Lung (tissue), 12 donors: Measurements from ENCODE around the gene FUT7. TPM values are rescaled to one million over a fixed set of nuclear protein-coding genes. Genes with fewer than 3 reads are reported as not detected.

Experiments
- ATAC-seq: fragments of 200-7000 bp; cut with Tn5 transposase; one replicate; pipeline ENCODE4 v1.9.1; 2020; ENCODE audit warnings: moderate number of reproducible peaks; ENCODE audit not compliant: insufficient read depth, low FRiP score
- DNase-seq, 3 donors: peaks; one replicate each; pipeline ENCODE4 v3.0.0-alpha.2; 2013 to 2017
- H3K27ac ChIP-seq, 2 donors: one replicate each; pipeline ENCODE4 v1.5.1; 2013; ENCODE audit warnings: mild to moderate bottlenecking in 2 of 2, moderate library complexity in 2 of 2, control low read depth in 1 of 2, inconsistent platforms in 1 of 2, low read depth in 1 of 2, low read length in 1 of 2
- H3K27me3 ChIP-seq, 3 donors: one replicate each; pipeline ENCODE4 v1.5.1; 2013; ENCODE audit warnings: low read length in 2 of 3; ENCODE audit not compliant: control insufficient read depth in 3 of 3, insufficient read depth in 3 of 3
- H3K36me3 ChIP-seq, 4 donors: one replicate each; pipeline ENCODE4 v1.5.1; 2013; ENCODE audit warnings: low read length in 4 of 4, mild to moderate bottlenecking in 1 of 4, moderate library complexity in 1 of 4; ENCODE audit not compliant: control insufficient read depth in 4 of 4, insufficient read depth in 4 of 4
- H3K4me1 ChIP-seq, 5 donors: one replicate each; pipeline ENCODE4 v1.5.1; 2013; ENCODE audit warnings: low read length in 5 of 5, mild to moderate bottlenecking in 2 of 5, moderate library complexity in 1 of 5; ENCODE audit not compliant: control insufficient read depth in 5 of 5, insufficient read depth in 5 of 5
- H3K4me3 ChIP-seq: one replicate; pipeline ENCODE4 v1.5.1; 2013; ENCODE audit warnings: mild to moderate bottlenecking, control low read depth, moderate library complexity
- H3K9ac ChIP-seq, 2 donors: one replicate each; pipeline ENCODE4 v1.5.1; 2013; ENCODE audit warnings: low read length in 2 of 2, control low read depth in 1 of 2; ENCODE audit not compliant: insufficient read depth in 1 of 2
- H3K9me3 ChIP-seq, 4 donors: one replicate each; pipeline ENCODE4 v1.5.1; 2013; ENCODE audit warnings: low read length in 3 of 4, mild to moderate bottlenecking in 1 of 4, moderate library complexity in 1 of 4; ENCODE audit not compliant: control insufficient read depth in 4 of 4, insufficient read depth in 3 of 4
- WGBS, 2 donors: extraction: QIAGEN DNeasy Blood & Tissue Kit; methylation state at CpG; one replicate each; pipeline ENCODE4 v1.1.7; 2013; 5-methylcytosine and 5-hydroxymethylcytosine counted together
- polyA plus RNA-seq, 2 donors: library from polyadenylated mRNA; stranded (reverse); fragments of 200-250 nt; gene quantifications; one replicate each; pipeline ENCODE4 v1.2.1, GENCODE V29; 2013
- total RNA-seq, 2 donors: library from RNA; depleted of rRNA in 1 of 2; stranded (reverse); fragments of >200 nt in 1 of 2; gene quantifications; one replicate each; pipeline ENCODE4 v1.2.1, GENCODE V29; 2014 to 2021
- TF ChIP-seq, protein P1 (sequence below): IDR thresholded peaks from 2 replicates; pipeline ENCODE4 v1.5.1; 2012; ENCODE audit warnings: mild to moderate bottlenecking; ENCODE audit errors: control extremely low read depth, extremely low read depth
- donor health status: control.
- donor health status: control.
- donor health status: Bipolar disorder and iron deficiency.
- donor health status: healthy.
- donor health status: DM: yes; HTN: yes; CAD: no.

FUT7 gene
- total and polyA plus RNA-seq, 4 donors, result 0.37 to 5.5 (median 0.73) TPM

DNA sequence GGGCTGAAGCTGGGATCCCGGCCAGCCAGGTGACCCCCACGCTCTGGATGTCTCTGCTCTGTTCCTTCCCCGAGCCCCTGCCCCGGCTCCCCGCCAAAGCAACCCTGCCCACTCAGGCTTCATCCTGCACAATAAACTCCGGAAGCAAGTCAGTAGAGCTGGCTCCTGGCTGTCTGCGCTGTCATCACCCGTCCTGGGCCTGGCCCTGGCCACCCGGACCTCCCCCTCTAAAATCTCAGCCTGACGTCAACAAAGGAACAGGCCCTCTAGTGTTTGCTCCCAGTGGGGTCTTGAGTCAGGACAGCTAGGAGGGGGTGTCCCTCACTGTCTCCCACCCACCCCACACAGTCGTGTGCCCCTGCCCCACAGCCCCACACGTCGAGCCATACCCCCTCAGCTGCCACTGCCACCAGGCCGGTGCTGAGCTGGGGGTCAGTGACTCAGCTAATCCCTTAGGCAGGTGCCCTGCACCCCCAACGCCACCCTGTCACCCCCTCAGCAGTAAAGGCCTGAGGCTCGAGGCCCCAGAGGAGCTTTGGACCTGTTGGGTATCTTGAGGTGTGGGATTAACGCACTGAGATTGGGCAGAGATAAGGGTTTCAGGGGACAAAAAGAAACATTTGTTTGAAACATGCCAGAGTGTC lies 50.2 kb downstream of the FUT7 start:
- H3K27ac ChIP-seq, result peak overlapping the region; percentile 49 to 83
- ATAC-seq (no peak), DNase-seq (peak; percentile 34 to 59 (median 49))
- peaks cover 0 to 5% (median 0%) of the 10 kb centered on the region in 4 donors for H3K9me3 ChIP-seq
- no peak overlapping the region for H3K9ac ChIP-seq
- H3K4me3 ChIP-seq, result no peak overlapping the region
- no peaks in the 10 kb centered on the region for H3K36me3 ChIP-seq
- TF ChIP-seq, protein P1, sequence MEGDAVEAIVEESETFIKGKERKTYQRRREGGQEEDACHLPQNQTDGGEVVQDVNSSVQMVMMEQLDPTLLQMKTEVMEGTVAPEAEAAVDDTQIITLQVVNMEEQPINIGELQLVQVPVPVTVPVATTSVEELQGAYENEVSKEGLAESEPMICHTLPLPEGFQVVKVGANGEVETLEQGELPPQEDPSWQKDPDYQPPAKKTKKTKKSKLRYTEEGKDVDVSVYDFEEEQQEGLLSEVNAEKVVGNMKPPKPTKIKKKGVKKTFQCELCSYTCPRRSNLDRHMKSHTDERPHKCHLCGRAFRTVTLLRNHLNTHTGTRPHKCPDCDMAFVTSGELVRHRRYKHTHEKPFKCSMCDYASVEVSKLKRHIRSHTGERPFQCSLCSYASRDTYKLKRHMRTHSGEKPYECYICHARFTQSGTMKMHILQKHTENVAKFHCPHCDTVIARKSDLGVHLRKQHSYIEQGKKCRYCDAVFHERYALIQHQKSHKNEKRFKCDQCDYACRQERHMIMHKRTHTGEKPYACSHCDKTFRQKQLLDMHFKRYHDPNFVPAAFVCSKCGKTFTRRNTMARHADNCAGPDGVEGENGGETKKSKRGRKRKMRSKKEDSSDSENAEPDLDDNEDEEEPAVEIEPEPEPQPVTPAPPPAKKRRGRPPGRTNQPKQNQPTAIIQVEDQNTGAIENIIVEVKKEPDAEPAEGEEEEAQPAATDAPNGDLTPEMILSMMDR, result no peak
- peaks cover 0 to 21% (median 11%) of the 10 kb centered on the region in 5 donors for H3K4me1 ChIP-seq
- H3K27me3 ChIP-seq, result peaks cover 5 to 27% (median 11%) of the 10 kb centered on the region in 3 donors
- 57 to 62% methylated on average over 17 of the region's 17 CpGs for WGBS, 2 donors

DNA sequence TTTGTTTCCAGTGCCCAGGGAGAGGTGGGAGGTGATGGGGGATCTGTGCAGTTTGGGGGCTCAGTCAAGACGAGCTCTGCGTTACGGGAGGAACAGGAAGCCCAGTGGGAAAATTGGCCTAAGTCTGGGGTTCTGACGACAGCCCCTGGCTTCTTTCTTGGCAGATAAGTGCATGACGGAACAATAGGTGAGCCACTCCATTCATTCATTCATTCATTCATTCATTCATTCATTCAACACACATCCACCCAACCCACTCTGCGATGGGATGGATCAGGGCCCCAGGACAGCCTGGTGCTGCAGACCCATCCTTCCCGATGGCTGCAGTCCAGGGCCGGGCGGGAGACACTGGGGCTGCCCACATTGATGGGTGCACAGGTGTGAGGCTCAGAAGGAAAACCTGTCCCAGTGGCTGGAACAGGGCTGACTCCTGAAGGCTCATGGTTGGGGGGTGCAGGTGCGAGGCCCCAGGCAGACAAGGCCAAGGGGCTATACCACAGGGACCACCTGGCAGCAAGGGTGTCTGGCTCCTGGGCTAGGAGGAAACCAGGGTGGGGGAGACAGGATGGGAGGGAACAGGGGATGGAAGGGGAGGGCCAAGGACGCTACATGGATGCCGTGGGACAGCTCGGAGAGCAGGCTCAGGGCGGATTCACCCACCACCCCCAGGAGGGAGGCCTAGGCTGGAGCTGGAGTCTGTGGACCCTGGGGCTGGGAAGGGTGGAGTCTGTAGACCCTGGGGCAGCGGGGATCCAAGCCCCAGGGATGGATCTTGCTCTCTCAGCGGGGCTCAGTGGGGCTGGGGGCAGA lies 51.0 kb downstream of the FUT7 start:
- H3K36me3 ChIP-seq, result no peaks in the 10 kb centered on the region
- 83 to 89% methylated on average over 16 of the region's 16 CpGs for WGBS, 2 donors
- H3K4me3 ChIP-seq, result no peak overlapping the region
- H3K9ac ChIP-seq, result no peak overlapping the region
- peak overlapping the region; percentile 49 to 83 for H3K27ac ChIP-seq
- peaks cover 0 to 5% (median 0%) of the 10 kb centered on the region in 4 donors for H3K9me3 ChIP-seq
- TF ChIP-seq, protein P1, result no peak
- H3K4me1 ChIP-seq, result peaks cover 0 to 24% (median 11%) of the 10 kb centered on the region in 5 donors
- ATAC-seq (no peak), DNase-seq (no peak)
- peaks cover 5 to 22% (median 9%) of the 10 kb centered on the region in 3 donors for H3K27me3 ChIP-seq

Other genes starting within 250 kb of the FUT7 start
Only the 30 nearest of the 38 such genes appear.
- gene AJM1, start 189.6 kb downstream of the FUT7 start, total RNA-seq, result 1 to 10 TPM; 1.6 to 4.3 TPM
- gene AJM1, start 189.6 kb downstream of the FUT7 start, polyA plus RNA-seq, result 1 to 10 TPM; 1.1 to 1.3 TPM
- gene PHPT1, start 182.7 kb downstream of the FUT7 start, total RNA-seq, result 100 to 1,000 TPM in 1 of 2 donors, 10 to 100 TPM in 1; 75.0 to 124 TPM
- 100 to 1,000 TPM; 110 to 195 TPM for gene PHPT1, start 182.7 kb downstream of the FUT7 start, polyA plus RNA-seq
- 10 to 100 TPM in 1 of 2 donors, 1 to 10 TPM in 1; 5.6 to 13.2 TPM for gene MAMDC4, start 179.7 kb downstream of the FUT7 start, total RNA-seq
- 1 to 10 TPM; 7.0 to 7.3 TPM for gene MAMDC4, start 179.7 kb downstream of the FUT7 start, polyA plus RNA-seq
- gene EDF1, start 165.8 kb downstream of the FUT7 start, total RNA-seq, result 100 to 1,000 TPM; 283 to 298 TPM
- gene EDF1, start 165.8 kb downstream of the FUT7 start, polyA plus RNA-seq, result 100 to 1,000 TPM; 308 to 670 TPM
- 10 to 100 TPM; 17.2 to 19.1 TPM for gene TRAF2, start 145.6 kb downstream of the FUT7 start, total RNA-seq
- gene TRAF2, start 145.6 kb downstream of the FUT7 start, polyA plus RNA-seq, result 10 to 100 TPM; 11.3 to 13.2 TPM
- gene FBXW5, start 87.3 kb downstream of the FUT7 start, total RNA-seq, result 100 to 1,000 TPM in 1 of 2 donors, 10 to 100 TPM in 1; 56.6 to 118 TPM
- gene FBXW5, start 87.3 kb downstream of the FUT7 start, polyA plus RNA-seq, result 100 to 1,000 TPM in 1 of 2 donors, 10 to 100 TPM in 1; 89.1 to 109 TPM
- gene C8G, start 86.8 kb downstream of the FUT7 start, total RNA-seq, result 1 to 10 TPM in 1 of 2 donors, not detected in 1; 2.1 TPM
- gene C8G, start 86.8 kb downstream of the FUT7 start, polyA plus RNA-seq, result 1 to 10 TPM in 1 of 2 donors, under 1 TPM in 1; 0.90 to 1.4 TPM
- gene LCN12, start 79.8 kb downstream of the FUT7 start, total RNA-seq, result 1 to 10 TPM; 4.1 to 6.3 TPM
- gene LCN12, start 79.8 kb downstream of the FUT7 start, polyA plus RNA-seq, result 1 to 10 TPM in 1 of 2 donors, under 1 TPM in 1; 0.35 to 2.4 TPM
- gene PTGDS, start 54.6 kb downstream of the FUT7 start, total RNA-seq, result 100 to 1,000 TPM in 1 of 2 donors, 10 to 100 TPM in 1; 29.5 to 159 TPM
- gene PTGDS, start 54.6 kb downstream of the FUT7 start, polyA plus RNA-seq, result 100 to 1,000 TPM in 1 of 2 donors, 10 to 100 TPM in 1; 19.4 to 158 TPM
- gene LCNL1, start 49.1 kb downstream of the FUT7 start, total RNA-seq, result 1 to 10 TPM in 1 of 2 donors, under 1 TPM in 1; 0.28 to 2.5 TPM
- gene LCNL1, start 49.1 kb downstream of the FUT7 start, polyA plus RNA-seq, result 1 to 10 TPM in 1 of 2 donors, under 1 TPM in 1; 0.15 to 2.7 TPM
- gene PAXX, start 39.7 kb downstream of the FUT7 start, total RNA-seq, result 10 to 100 TPM; 16.6 to 58.1 TPM
- gene PAXX, start 39.7 kb downstream of the FUT7 start, polyA plus RNA-seq, result 100 to 1,000 TPM in 1 of 2 donors, 10 to 100 TPM in 1; 60.7 to 172 TPM
- 100 to 1,000 TPM in 1 of 2 donors, 10 to 100 TPM in 1; 72.0 to 115 TPM for gene CLIC3, start 35.5 kb downstream of the FUT7 start, total RNA-seq
- gene CLIC3, start 35.5 kb downstream of the FUT7 start, polyA plus RNA-seq, result 10 to 100 TPM; 17.2 to 90.2 TPM
- 10 to 100 TPM; 13.4 to 39.0 TPM for gene ABCA2, start 3.9 kb downstream of the FUT7 start, total RNA-seq
- gene ABCA2, start 3.9 kb downstream of the FUT7 start, polyA plus RNA-seq, result 10 to 100 TPM; 14.8 to 18.1 TPM
- gene NPDC1, start 14.1 kb upstream of the FUT7 start, total RNA-seq, result 10 to 100 TPM; 28.7 to 99.3 TPM
- 10 to 100 TPM; 49.0 to 87.5 TPM for gene NPDC1, start 14.1 kb upstream of the FUT7 start, polyA plus RNA-seq
- gene ENTPD2, start 22.0 kb upstream of the FUT7 start, total RNA-seq, result 1 to 10 TPM; 1.8 to 3.2 TPM
- under 1 TPM; 0.39 to 0.53 TPM for gene ENTPD2, start 22.0 kb upstream of the FUT7 start, polyA plus RNA-seq
- 1 to 10 TPM; 1.4 to 1.7 TPM for gene SAPCD2, start 38.5 kb upstream of the FUT7 start, total RNA-seq
- 1 to 10 TPM; 1.3 to 2.1 TPM for gene SAPCD2, start 38.5 kb upstream of the FUT7 start, polyA plus RNA-seq
- gene UAP1L1, start 45.4 kb upstream of the FUT7 start, total RNA-seq, result 10 to 100 TPM; 12.2 to 35.5 TPM
- gene UAP1L1, start 45.4 kb upstream of the FUT7 start, polyA plus RNA-seq, result 10 to 100 TPM; 14.5 to 19.7 TPM
- gene MAN1B1, start 54.9 kb upstream of the FUT7 start, total RNA-seq, result 10 to 100 TPM; 56.7 to 70.9 TPM
- 10 to 100 TPM; 40.3 to 56.9 TPM for gene MAN1B1, start 54.9 kb upstream of the FUT7 start, polyA plus RNA-seq
- gene DPP7, start 82.6 kb upstream of the FUT7 start, total RNA-seq, result 100 to 1,000 TPM in 1 of 2 donors, 10 to 100 TPM in 1; 48.0 to 236 TPM
- gene DPP7, start 82.6 kb upstream of the FUT7 start, polyA plus RNA-seq, result 100 to 1,000 TPM; 220 to 436 TPM
- under 1 TPM; 0.06 to 0.49 TPM for gene GRIN1, start 107.1 kb upstream of the FUT7 start, total RNA-seq
- gene GRIN1, start 107.1 kb upstream of the FUT7 start, polyA plus RNA-seq, result under 1 TPM; 0.18 to 0.51 TPM
- 1 to 10 TPM in 1 of 2 donors, under 1 TPM in 1; 0.77 to 5.2 TPM for gene LRRC26, start 138.0 kb upstream of the FUT7 start, total RNA-seq
- under 1 TPM; 0.12 to 0.37 TPM for gene LRRC26, start 138.0 kb upstream of the FUT7 start, polyA plus RNA-seq
- gene TMEM210, start 140.0 kb upstream of the FUT7 start, total RNA-seq, result not detected
- gene TMEM210, start 140.0 kb upstream of the FUT7 start, polyA plus RNA-seq, result not detected
- 10 to 100 TPM; 31.9 to 60.9 TPM for gene ANAPC2, start 156.5 kb upstream of the FUT7 start, total RNA-seq
- gene ANAPC2, start 156.5 kb upstream of the FUT7 start, polyA plus RNA-seq, result 10 to 100 TPM; 32.3 to 50.0 TPM
- 10 to 100 TPM; 40.8 to 87.0 TPM for gene SSNA1, start 156.6 kb upstream of the FUT7 start, total RNA-seq
- gene SSNA1, start 156.6 kb upstream of the FUT7 start, polyA plus RNA-seq, result 100 to 1,000 TPM; 114 to 144 TPM
- 10 to 100 TPM in 1 of 2 donors, 1 to 10 TPM in 1; 8.9 to 30.6 TPM for gene TPRN, start 168.7 kb upstream of the FUT7 start, total RNA-seq
- gene TPRN, start 168.7 kb upstream of the FUT7 start, polyA plus RNA-seq, result 10 to 100 TPM; 12.6 to 18.3 TPM
- 10 to 100 TPM; 26.0 to 35.8 TPM for gene TMEM203, start 173.6 kb upstream of the FUT7 start, total RNA-seq
- 10 to 100 TPM; 31.8 to 39.3 TPM for gene TMEM203, start 173.6 kb upstream of the FUT7 start, polyA plus RNA-seq
- 10 to 100 TPM in 1 of 2 donors, 1 to 10 TPM in 1; 4.5 to 22.0 TPM for gene NDOR1, start 173.6 kb upstream of the FUT7 start, total RNA-seq
- 10 to 100 TPM; 11.8 to 12.2 TPM for gene NDOR1, start 173.6 kb upstream of the FUT7 start, polyA plus RNA-seq
- gene RNF208, start 190.2 kb upstream of the FUT7 start, total RNA-seq, result 1 to 10 TPM; 1.7 to 7.5 TPM
- 10 to 100 TPM in 1 of 2 donors, 1 to 10 TPM in 1; 3.1 to 12.0 TPM for gene RNF208, start 190.2 kb upstream of the FUT7 start, polyA plus RNA-seq
- gene CYSRT1, start 193.1 kb upstream of the FUT7 start, total RNA-seq, result under 1 TPM in 1 of 2 donors, not detected in 1; 0.92 TPM
- 1 to 10 TPM in 1 of 2 donors, under 1 TPM in 1; 0.70 to 2.7 TPM for gene CYSRT1, start 193.1 kb upstream of the FUT7 start, polyA plus RNA-seq
- gene RNF224, start 195.4 kb upstream of the FUT7 start, total RNA-seq, result 1 to 10 TPM in 1 of 2 donors, under 1 TPM in 1; 0.52 to 1.1 TPM
- 1 to 10 TPM in 1 of 2 donors, under 1 TPM in 1; 0.24 to 1.1 TPM for gene RNF224, start 195.4 kb upstream of the FUT7 start, polyA plus RNA-seq